Cardiac fibroblast (primary cell): Measurements from ENCODE around the gene NUP210L.
"Not testable (repeated sequence)": the region's sequence is repeated elsewhere in the genome, so short reads cannot be mapped to it uniquely, and the experiment has no call there.

Source experiments
- DNase-seq, 2 donors: peaks; one replicate each; pipeline versions ENCODE4 v3.0.0 to v3.0.0-alpha.2; 2010; ENCODE audit warnings: low read depth in 2 of 2
- H3K4me3 ChIP-seq, 2 donors: replicated peaks in 1 of 2; 1 replicate in 1 of 2; 2 replicates in 1 of 2; pipeline ENCODE4 v1.5.1; 2011; ENCODE audit warnings: low read depth in 2 of 2, low read length in 2 of 2, mild to moderate bottlenecking in 2 of 2, moderate library complexity in 1 of 2
- TF ChIP-seq, protein P1 (sequence below): IDR thresholded peaks from one replicate; pipeline ENCODE4 v1.5.1; 2011; ENCODE audit warnings: low read depth, mild to moderate bottlenecking, low read length, inconsistent platforms

NUP210L gene

GRCh38 chr1:154157520-154158306 lies 2.8 kb upstream of the NUP210L start:
- DNase-seq: peak; percentile 50 to 68
- H3K4me3 ChIP-seq: no peak overlapping the region
- TF ChIP-seq, protein P1, sequence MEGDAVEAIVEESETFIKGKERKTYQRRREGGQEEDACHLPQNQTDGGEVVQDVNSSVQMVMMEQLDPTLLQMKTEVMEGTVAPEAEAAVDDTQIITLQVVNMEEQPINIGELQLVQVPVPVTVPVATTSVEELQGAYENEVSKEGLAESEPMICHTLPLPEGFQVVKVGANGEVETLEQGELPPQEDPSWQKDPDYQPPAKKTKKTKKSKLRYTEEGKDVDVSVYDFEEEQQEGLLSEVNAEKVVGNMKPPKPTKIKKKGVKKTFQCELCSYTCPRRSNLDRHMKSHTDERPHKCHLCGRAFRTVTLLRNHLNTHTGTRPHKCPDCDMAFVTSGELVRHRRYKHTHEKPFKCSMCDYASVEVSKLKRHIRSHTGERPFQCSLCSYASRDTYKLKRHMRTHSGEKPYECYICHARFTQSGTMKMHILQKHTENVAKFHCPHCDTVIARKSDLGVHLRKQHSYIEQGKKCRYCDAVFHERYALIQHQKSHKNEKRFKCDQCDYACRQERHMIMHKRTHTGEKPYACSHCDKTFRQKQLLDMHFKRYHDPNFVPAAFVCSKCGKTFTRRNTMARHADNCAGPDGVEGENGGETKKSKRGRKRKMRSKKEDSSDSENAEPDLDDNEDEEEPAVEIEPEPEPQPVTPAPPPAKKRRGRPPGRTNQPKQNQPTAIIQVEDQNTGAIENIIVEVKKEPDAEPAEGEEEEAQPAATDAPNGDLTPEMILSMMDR: no peak

DNA sequence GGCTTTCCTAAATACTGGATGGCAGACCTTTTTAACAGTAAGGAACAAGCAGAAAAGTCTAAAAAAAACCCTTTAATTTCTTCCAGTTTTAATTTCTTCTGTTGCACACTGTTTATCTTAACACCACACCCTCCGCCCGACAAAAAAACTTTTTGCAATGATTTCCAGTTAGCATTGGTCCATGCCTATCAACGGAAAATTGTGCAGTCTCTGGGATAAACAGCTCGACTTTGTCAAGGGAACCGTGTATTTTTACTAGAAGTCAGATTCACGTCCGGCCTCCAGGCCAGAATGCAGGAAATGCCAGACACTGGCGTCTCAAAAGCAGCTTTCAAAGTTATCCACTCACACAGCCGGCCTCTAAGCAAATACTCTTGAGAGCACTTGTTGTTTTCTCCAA lies 378 bp upstream of the NUP210L start:
- TF ChIP-seq, protein P1: no peak
- H3K4me3 ChIP-seq: no peak overlapping the region
- peak; percentile 67 to 96 for DNase-seq

GRCh38 chr1:154154053-154154452 lies 820 bp downstream of the NUP210L start:
- no peak overlapping the region for H3K4me3 ChIP-seq
- TF ChIP-seq, protein P1: no peak
- DNase-seq: no peak

- TF ChIP-seq, protein P1: no peak
- no peak overlapping the region for H3K4me3 ChIP-seq
- peak; percentile 36 to 63 for DNase-seq
These were observed 3.6 kb downstream of the NUP210L start for GRCh38 chr1:154151311-154151710.

DNA sequence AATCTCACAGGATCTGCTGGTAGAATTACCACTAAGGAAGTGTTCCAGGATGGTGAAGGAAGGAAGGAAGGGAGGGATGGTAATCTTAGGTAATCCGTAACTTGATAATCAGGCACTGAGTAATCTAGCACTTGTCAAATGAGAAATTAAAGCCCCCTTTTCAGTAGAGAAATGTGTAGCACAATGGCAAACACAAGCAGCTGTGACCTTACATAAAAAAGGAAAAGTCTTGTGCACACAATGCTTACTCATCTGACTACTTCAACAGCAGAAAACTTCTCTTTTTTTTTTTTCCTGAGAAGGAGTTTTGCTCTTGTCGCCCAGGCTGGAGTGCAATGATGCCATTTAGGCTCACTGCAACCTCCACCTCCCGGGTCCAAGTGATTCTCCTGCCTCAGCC lies 6.1 kb downstream of the NUP210L start:
- DNase-seq: peak in 1 of 2 donors; percentile 34
- TF ChIP-seq, protein P1: no peak
- H3K4me3 ChIP-seq: no peak overlapping the region

DNA sequence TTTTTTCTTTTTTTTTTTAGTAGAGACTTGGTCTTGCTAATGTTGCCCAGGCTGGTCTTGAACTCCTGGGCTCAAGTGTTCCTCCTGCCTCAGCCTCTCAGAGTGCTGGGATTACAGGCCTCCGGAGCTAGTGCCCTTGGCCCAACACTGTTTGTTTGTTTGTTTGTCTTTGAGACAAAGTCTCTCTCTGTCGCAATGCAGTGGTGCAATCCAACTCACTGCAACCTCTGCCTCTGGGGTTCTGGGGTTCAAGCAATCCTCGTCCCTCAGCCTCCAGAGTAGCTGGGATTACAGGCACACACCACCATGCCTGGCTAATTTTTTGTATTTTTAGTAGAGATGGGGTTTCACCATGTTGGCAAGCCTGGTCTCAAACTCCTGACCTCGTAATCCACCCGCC lies 7.4 kb downstream of the NUP210L start:
- DNase-seq, H3K4me3 ChIP-seq: not testable (repeated sequence)

GRCh38 chr1:154145986-154146385 lies 8.9 kb downstream of the NUP210L start:
- no peak for DNase-seq
- TF ChIP-seq, protein P1: peak; percentile 47

More at GRCh38 chr1:154145986-154146385, 8.9 kb downstream of the NUP210L start:
- H3K4me3 ChIP-seq: no peak overlapping the region
